ENCODE data around the gene PGPEP1.
"Not testable (repeated sequence)": the region's sequence is repeated elsewhere in the genome, so short reads cannot be mapped to it uniquely, and the experiment has no call there.

The PGPEP1 gene

GRCh38 chr19:18389726-18390064, 49.3 kb downstream of the PGPEP1 start:
- DNase-seq (ENCODE audit: low spot score) (no peak), FAIRE-seq (no peak)

- FAIRE-seq = no peak
- no peak for DNase-seq (ENCODE audit: low spot score)
These were observed 49.9 kb downstream of the PGPEP1 start for GRCh38 chr19:18390065-18390907.

GRCh38 chr19:18391509-18392075, 51.2 kb downstream of the PGPEP1 start:
- FAIRE-seq = no peak
- DNase-seq (ENCODE audit: low spot score) = no peak

GRCh38 chr19:18392417-18392816, 52.0 kb downstream of the PGPEP1 start:
- no peak for DNase-seq (ENCODE audit: low spot score)
- no peak for FAIRE-seq

- DNase-seq (ENCODE audit: low spot score) (no peak), FAIRE-seq (no peak)
These were observed 52.5 kb downstream of the PGPEP1 start for GRCh38 chr19:18392926-18393325.

- no peak for DNase-seq (ENCODE audit: low spot score)
These were observed 53.4 kb downstream of the PGPEP1 start for GRCh38 chr19:18393836-18394235.

GRCh38 chr19:18396471-18397241, 56.3 kb downstream of the PGPEP1 start:
- FAIRE-seq (no peak), DNase-seq (ENCODE audit: low spot score) (no peak)

More at GRCh38 chr19:18393836-18394235, 53.4 kb downstream of the PGPEP1 start:
- no peak for FAIRE-seq

- no peak for FAIRE-seq
- no peak for DNase-seq (ENCODE audit: low spot score)
These were observed 57.1 kb downstream of the PGPEP1 start, which contains the start of gene LRRC25 for GRCh38 chr19:18397242-18398202. TSS of gene LRRC25 (minus strand) at chr19:18397622. CDS start at chr19:18396963, 659 bp downstream.

GRCh38 chr19:18399008-18399407, 58.6 kb downstream of the PGPEP1 start:
- DNase-seq (ENCODE audit: low spot score) (peak; percentile 31), FAIRE-seq (no peak)

GRCh38 chr19:18401580-18402112, 61.2 kb downstream of the PGPEP1 start:
- no peak for FAIRE-seq
- DNase-seq (ENCODE audit: low spot score) = peak; percentile 41

GRCh38 chr19:18402455-18403248, 62.3 kb downstream of the PGPEP1 start:
- not testable (repeated sequence) for DNase-seq (ENCODE audit: low spot score)
- peak; percentile 55 for FAIRE-seq

GRCh38 chr19:18405754-18406153, 65.4 kb downstream of the PGPEP1 start:
- not testable (repeated sequence) for DNase-seq (ENCODE audit: low spot score); FAIRE-seq

GRCh38 chr19:18406749-18407148, 66.4 kb downstream of the PGPEP1 start:
- no peak for DNase-seq (ENCODE audit: low spot score)

GRCh38 chr19:18408053-18408476, 67.7 kb downstream of the PGPEP1 start:
- DNase-seq (ENCODE audit: low spot score) (peak; percentile 84), FAIRE-seq (peak; percentile 91)

More at GRCh38 chr19:18406749-18407148, 66.4 kb downstream of the PGPEP1 start:
- no peak for FAIRE-seq

- DNase-seq (ENCODE audit: low spot score) = no peak
- no peak for FAIRE-seq
These were observed 72.3 kb downstream of the PGPEP1 start for GRCh38 chr19:18412610-18413239.

- DNase-seq (ENCODE audit: low spot score) (peak; percentile 49), FAIRE-seq (peak; percentile 5)
These were observed 74.2 kb downstream of the PGPEP1 start for GRCh38 chr19:18414504-18415177.

GRCh38 chr19:18415178-18415867, 74.9 kb downstream of the PGPEP1 start:
- DNase-seq (ENCODE audit: low spot score) = peak; percentile 36
- FAIRE-seq = no peak

- DNase-seq (ENCODE audit: low spot score) (peak; percentile 80), FAIRE-seq (no peak)
These were observed 76.4 kb downstream of the PGPEP1 start for GRCh38 chr19:18416778-18417249.
